Central memory CD8-positive, alpha-beta T cell (primary cell): ENCODE measurements around the gene ATXN10.
"Not testable (repeated sequence)": the region's sequence is repeated elsewhere in the genome, so short reads cannot be mapped to it uniquely, and the experiment has no call there.

ENCODE experiments used
- ATAC-seq: fragments of 150-1000 bp; cut with Tn5 transposase; replicated peaks from 2 replicates; pipeline ENCODE4 v1.10.0; 2022; ENCODE audit warnings: mild to moderate bottlenecking, moderate FRiP score, moderate number of reproducible peaks; ENCODE audit not compliant: poor library complexity, severe bottlenecking; ENCODE audit errors: extremely low read depth
- DNase-seq, 2 donors: peaks; one replicate each; pipeline ENCODE4 v3.0.0; 2021; ENCODE audit warnings: low spot score in 2 of 2
- H3K27ac Mint-ChIP-seq: one replicate; pipeline ENCODE4 v1.8.0; 2022; ENCODE audit warnings: low read depth, mild to moderate bottlenecking, moderate library complexity, mixed read lengths
- H3K27me3 Mint-ChIP-seq: one replicate; pipeline ENCODE4 v1.8.0; 2022; ENCODE audit warnings: mixed read lengths
- H3K36me3 Mint-ChIP-seq: one replicate; pipeline ENCODE4 v1.8.0; 2022; ENCODE audit warnings: mild to moderate bottlenecking, moderate library complexity, mixed read lengths; ENCODE audit not compliant: insufficient read depth
- H3K4me1 Mint-ChIP-seq: one replicate; pipeline ENCODE4 v1.8.0; 2022; ENCODE audit warnings: mixed read lengths
- H3K4me3 Mint-ChIP-seq: one replicate; pipeline ENCODE4 v1.8.0; 2022; ENCODE audit warnings: mild to moderate bottlenecking, moderate library complexity, mixed read lengths
- H3K9me3 Mint-ChIP-seq: one replicate; pipeline ENCODE4 v1.8.0; 2022; ENCODE audit warnings: mixed read lengths

Gene ATXN10

DNA sequence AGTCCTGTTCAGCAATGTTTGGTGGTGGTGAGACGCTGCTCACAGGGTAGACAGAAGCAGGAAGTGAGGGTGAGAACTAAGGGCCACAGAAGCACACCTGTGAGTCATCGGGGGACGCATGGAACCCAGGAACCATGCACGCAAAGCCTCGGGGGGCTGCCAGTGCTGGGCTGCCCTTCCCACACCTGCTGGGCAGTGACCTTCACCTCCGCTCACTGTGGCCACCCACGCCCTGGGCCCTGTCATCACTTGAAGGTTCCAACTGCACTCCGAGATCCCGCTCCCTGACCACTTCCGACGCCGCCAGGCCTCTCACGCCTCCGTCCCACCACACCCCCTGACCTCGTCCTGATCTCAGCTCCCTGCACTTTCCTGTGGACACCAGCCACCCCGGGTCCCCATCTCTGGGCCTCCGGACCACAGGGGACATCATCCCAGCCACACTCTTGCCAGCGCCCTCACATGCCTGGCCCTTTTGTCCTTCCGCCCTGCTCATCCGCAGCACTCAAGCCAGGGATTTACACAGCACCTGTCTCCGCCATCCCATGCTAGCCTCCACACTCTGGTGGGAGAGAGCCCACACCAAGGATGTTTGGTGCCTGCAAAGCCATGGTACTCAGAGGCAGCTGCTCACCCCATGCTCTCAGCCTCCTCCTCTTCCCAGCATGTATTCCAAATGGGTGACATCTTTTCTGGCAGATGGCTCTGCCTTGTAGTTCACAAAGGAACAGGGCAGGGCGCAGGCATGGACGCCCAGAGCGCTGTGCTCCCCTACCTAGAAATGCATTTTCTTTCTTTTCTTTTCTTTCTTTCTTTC lies 23.1 kb upstream of the ATXN10 start:
- peaks cover 54% of the 10 kb centered on the region for H3K27me3 Mint-ChIP-seq
- H3K36me3 Mint-ChIP-seq = peaks cover 2% of the 10 kb centered on the region
- H3K4me3 Mint-ChIP-seq = no peak overlapping the region
- no peaks in the 10 kb centered on the region for H3K9me3 Mint-ChIP-seq
- ATAC-seq (no peak), DNase-seq (no peak)
- H3K4me1 Mint-ChIP-seq = peaks cover 6% of the 10 kb centered on the region
- H3K27ac Mint-ChIP-seq = no peak overlapping the region

GRCh38 chr22:45649809-45650208 lies 21.8 kb upstream of the ATXN10 start:
- Mint-ChIP-seq H3K4me1 (peaks cover 6% of the 10 kb centered on the region), H3K27ac (no peak overlapping the region), H3K4me3 (no peak overlapping the region), H3K36me3 (peaks cover 2% of the 10 kb centered on the region), H3K9me3 (no peaks in the 10 kb centered on the region), H3K27me3 (peaks cover 66% of the 10 kb centered on the region)
- no peak for DNase-seq
- ATAC-seq = no peak

DNA sequence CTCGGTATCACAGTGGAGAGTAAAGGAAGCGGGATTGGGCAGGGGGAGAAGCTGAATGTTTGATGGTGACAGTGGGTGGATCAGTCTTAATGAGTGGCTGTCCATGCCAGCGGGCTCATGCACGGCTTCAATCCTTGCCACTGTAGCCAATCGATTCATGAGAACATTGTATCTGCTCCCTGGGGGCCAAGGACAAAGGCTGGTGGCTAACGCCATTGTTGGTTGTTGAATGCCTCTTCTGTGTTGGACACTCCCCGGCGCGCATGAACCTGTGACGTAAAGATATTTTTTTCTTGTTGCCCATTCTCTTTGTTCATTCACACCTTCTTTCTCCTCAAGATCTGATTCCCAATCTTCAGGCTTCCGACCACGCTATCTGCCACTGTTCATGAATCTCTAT lies 20.9 kb upstream of the ATXN10 start:
- no peak for ATAC-seq
- H3K27ac Mint-ChIP-seq = no peak overlapping the region
- peaks cover 4% of the 10 kb centered on the region for H3K4me1 Mint-ChIP-seq
- no peak for DNase-seq
- H3K4me3 Mint-ChIP-seq = no peak overlapping the region
- no peaks in the 10 kb centered on the region for H3K9me3 Mint-ChIP-seq
- peaks cover 2% of the 10 kb centered on the region for H3K36me3 Mint-ChIP-seq
- peaks cover 66% of the 10 kb centered on the region for H3K27me3 Mint-ChIP-seq

GRCh38 chr22:45651931-45652528 lies 19.6 kb upstream of the ATXN10 start:
- H3K27ac Mint-ChIP-seq = no peak overlapping the region
- no peaks in the 10 kb centered on the region for H3K9me3 Mint-ChIP-seq
- peaks cover 75% of the 10 kb centered on the region for H3K27me3 Mint-ChIP-seq
- ATAC-seq = no peak
- no peak for DNase-seq
- H3K4me3 Mint-ChIP-seq = no peak overlapping the region
- H3K4me1 Mint-ChIP-seq = no peaks in the 10 kb centered on the region
- peaks cover under 1% of the 10 kb centered on the region for H3K36me3 Mint-ChIP-seq

DNA sequence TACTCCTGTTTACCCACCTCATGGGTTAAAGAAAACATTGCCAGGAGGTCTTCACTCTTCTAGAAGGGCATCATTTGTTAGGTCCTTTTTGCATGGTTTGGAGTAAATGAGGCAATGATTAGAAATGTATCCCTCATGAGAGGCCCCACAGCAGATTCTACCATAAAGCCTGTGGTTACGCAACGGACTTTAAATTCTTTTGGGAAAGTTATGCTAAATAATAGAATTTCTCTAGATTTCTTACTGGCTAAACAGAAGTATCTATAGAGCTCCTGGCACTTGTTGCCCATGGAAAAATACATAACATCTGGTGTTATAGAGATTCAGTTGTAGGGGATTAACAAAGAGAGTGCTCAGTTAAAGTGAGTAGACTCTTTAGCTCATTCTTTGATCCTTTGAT lies 15.1 kb upstream of the ATXN10 start:
- Mint-ChIP-seq H3K9me3 (no peaks in the 10 kb centered on the region), H3K36me3 (no peaks in the 10 kb centered on the region), H3K27ac (no peak overlapping the region), H3K27me3 (peaks cover 58% of the 10 kb centered on the region), H3K4me3 (no peak overlapping the region), H3K4me1 (no peaks in the 10 kb centered on the region)
- no peak for DNase-seq
- no peak for ATAC-seq

DNA sequence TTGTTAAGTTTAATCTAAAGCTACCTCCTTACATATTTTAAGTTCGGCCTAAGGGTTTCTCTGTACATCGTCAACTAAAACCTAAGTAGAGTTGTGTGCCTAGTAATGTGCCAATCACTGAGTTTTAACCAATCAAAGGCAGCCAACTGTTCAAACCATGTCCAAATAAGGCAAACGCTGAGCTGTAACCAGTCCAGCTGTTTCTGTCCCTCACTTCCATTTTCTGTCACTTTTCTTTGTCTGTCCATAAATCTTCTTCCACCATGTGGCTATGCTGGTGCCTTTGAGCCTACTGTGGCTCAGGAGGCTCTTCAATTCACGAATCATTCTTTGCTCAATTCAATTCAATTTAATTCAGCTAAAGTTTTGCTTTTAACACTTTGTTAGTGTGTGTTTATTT lies 13.9 kb upstream of the ATXN10 start:
- Mint-ChIP-seq H3K36me3 (no peaks in the 10 kb centered on the region), H3K4me1 (no peaks in the 10 kb centered on the region), H3K4me3 (no peak overlapping the region), H3K27ac (no peak overlapping the region), H3K9me3 (no peaks in the 10 kb centered on the region), H3K27me3 (peaks cover 59% of the 10 kb centered on the region)
- ATAC-seq = no peak
- DNase-seq = no peak

- no peak overlapping the region for H3K4me3 Mint-ChIP-seq
- no peaks in the 10 kb centered on the region for H3K36me3 Mint-ChIP-seq
- no peaks in the 10 kb centered on the region for H3K4me1 Mint-ChIP-seq
- H3K9me3 Mint-ChIP-seq = no peaks in the 10 kb centered on the region
- H3K27me3 Mint-ChIP-seq = peaks cover 39% of the 10 kb centered on the region
- no peak for ATAC-seq
- peak overlapping the region; percentile 35 for H3K27ac Mint-ChIP-seq
- DNase-seq = no peak
Measured at GRCh38 chr22:45664136-45664646, 7.4 kb upstream of the ATXN10 start.

DNA sequence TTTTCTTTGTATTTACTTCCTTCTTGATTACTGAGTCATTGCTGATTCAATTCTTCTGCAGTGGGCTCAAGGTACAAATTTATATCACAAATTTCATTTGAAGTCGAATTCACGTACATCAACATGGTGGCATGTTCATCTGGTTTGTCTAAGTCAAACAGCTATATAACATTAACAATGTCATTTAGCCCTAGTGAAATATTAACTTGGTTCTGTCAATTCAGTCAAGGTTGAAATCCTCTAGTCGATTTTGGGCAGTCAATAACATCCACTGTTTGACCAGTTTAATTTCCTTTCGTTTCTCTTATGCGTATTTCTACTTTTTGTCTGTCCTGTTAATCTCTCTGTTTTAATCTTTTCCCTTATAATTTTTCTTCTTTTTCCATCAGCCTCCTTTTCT lies 4.1 kb upstream of the ATXN10 start:
- DNase-seq = no peak
- Mint-ChIP-seq H3K27me3 (peaks cover 22% of the 10 kb centered on the region), H3K9me3 (no peaks in the 10 kb centered on the region), H3K4me1 (peaks cover 2% of the 10 kb centered on the region), H3K36me3 (peaks cover 2% of the 10 kb centered on the region), H3K4me3 (no peak overlapping the region), H3K27ac (no peak overlapping the region)
- ATAC-seq = no peak

DNA sequence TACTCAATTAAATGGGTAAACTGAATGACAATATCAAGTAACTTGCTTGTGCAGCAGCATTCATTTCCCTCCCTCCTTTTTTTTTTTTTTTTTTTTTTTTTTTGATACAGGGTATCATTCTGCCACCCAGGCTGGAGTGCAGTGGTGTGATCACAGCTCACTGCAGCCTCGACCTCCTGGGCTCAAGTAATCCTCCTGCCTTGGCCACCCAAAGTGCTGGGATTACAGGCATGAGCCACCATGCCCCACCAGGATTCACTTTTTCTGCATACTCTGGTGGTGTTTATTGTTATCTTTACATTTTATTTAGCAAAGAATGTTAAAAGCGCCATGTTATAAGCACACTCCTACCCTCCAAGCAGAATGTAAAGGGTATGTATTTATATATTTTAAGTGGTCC lies 1.3 kb upstream of the ATXN10 start:
- not testable (repeated sequence) for DNase-seq, H3K27ac Mint-ChIP-seq, H3K36me3 Mint-ChIP-seq, H3K4me3 Mint-ChIP-seq, H3K9me3 Mint-ChIP-seq, ATAC-seq, H3K27me3 Mint-ChIP-seq
- H3K4me1 Mint-ChIP-seq = peaks cover 27% of the 10 kb centered on the region

GRCh38 chr22:45670981-45671782 lies 452 bp upstream of the ATXN10 start:
- DNase-seq (no peak), ATAC-seq (no peak)
- H3K4me3 Mint-ChIP-seq = peak overlapping the region; percentile 91
- H3K4me1 Mint-ChIP-seq = peaks cover 30% of the 10 kb centered on the region
- no peaks in the 10 kb centered on the region for H3K27me3 Mint-ChIP-seq
- peaks cover 2% of the 10 kb centered on the region for H3K36me3 Mint-ChIP-seq
- H3K27ac Mint-ChIP-seq = peak overlapping the region; percentile 86
- H3K9me3 Mint-ChIP-seq = no peaks in the 10 kb centered on the region

DNA sequence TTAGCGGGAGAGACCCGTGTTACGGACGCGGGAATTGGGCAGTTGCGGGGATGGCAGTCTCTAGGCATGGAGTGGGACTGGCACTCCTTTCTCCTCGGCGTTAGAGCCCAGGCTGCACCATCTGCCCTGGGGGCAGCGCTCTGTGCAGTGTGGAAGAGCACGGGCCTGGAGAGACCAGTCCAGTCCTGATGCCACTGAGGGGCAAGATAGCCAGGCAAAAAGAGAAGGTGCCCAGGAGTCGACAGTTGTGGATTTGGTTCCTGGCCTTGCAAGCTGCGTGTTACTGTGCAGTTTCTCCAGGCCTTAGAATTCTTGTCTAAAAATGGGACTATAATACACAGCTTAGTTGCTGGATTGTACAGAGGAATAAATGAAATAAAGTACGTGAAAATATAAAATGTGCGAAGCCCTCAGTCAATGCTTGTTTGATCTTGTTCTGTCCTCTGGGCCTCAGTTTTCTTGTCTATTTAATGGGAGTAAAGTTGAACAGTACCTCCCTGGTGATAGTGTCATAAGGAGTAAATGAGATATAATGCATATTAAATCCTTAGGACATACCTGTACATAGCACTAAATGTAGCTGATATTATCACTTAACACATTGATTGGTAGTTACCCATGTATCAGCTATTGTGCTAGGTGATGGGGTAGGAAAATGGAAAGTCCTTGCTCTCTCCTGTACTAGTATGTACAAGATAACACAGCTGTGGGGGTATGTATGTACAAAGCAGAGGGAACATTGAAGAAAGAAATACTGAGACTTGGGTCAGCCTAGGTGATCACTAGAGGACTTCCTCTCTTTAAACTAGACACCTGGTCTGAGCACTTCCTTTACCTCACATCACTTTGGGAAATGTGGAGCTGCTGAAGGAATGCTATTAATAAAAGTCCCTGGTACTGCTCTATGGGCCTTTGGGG lies 1.2 kb downstream of the ATXN10 start:
- Mint-ChIP-seq H3K27me3 (no peaks in the 10 kb centered on the region), H3K27ac (peak overlapping the region; percentile 86), H3K4me1 (peaks cover 34% of the 10 kb centered on the region), H3K36me3 (peaks cover 2% of the 10 kb centered on the region), H3K4me3 (peak overlapping the region; percentile 91), H3K9me3 (no peaks in the 10 kb centered on the region)
- ATAC-seq (peak; percentile 7), DNase-seq (no peak)
